GM12864 (cell line): ENCODE measurements around the gene NSL1.
A peak's percentile ranks its signal among the peaks of the same experiment; 100 is the strongest.

Source experiments
- DNase-seq: peaks from one replicate; pipeline ENCODE4 v3.0.0-alpha.2; 2011; ENCODE audit warnings: low read depth
- H3K4me3 ChIP-seq: 2 replicates; pipeline ENCODE4 v1.5.1; 2011; ENCODE audit warnings: mild to moderate bottlenecking, low read depth, low read length, control low read depth
- TF ChIP-seq, protein P1 (sequence below): IDR thresholded peaks from 2 replicates; pipeline ENCODE4 v1.5.1; 2011; ENCODE audit warnings: low read depth, mild to moderate bottlenecking, moderate library complexity, low read length, control low read depth, inconsistent platforms; ENCODE audit errors: missing control alignments

The NSL1 gene

DNA sequence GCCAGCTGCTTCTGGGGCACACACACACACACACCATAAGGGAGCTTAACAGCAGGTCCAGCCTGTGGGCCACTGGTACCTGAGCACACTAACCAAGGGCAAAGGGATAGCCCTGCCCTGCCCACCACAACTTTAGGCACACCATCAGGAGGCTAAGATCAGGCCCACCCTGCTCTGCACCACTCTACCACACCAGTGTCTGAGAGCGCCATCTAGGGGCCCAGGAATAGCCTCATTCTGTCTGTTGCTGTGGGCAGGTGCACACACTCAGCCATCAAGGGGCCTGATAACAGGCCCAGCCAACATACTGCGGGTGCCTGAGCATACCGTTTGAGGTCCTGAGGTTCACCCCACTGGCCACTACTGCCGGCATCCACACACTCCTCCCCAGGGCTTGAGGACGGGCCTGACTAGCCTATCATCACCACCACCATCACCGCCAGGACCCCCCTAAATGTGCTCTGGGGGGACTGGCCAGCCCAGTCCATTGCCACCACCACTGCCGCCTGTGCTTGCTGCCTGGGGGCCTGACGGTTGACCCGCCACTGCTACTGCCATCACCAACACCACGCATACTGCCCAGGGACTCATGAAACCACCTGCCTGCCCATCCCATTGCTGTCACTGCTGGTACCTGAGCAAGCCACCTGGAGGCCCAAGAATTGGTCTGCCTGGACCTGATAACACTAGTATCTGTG, 31.3 kb downstream of the NSL1 start:
- DNase-seq: no peak
- no peak overlapping the region for H3K4me3 ChIP-seq
- TF ChIP-seq, protein P1, sequence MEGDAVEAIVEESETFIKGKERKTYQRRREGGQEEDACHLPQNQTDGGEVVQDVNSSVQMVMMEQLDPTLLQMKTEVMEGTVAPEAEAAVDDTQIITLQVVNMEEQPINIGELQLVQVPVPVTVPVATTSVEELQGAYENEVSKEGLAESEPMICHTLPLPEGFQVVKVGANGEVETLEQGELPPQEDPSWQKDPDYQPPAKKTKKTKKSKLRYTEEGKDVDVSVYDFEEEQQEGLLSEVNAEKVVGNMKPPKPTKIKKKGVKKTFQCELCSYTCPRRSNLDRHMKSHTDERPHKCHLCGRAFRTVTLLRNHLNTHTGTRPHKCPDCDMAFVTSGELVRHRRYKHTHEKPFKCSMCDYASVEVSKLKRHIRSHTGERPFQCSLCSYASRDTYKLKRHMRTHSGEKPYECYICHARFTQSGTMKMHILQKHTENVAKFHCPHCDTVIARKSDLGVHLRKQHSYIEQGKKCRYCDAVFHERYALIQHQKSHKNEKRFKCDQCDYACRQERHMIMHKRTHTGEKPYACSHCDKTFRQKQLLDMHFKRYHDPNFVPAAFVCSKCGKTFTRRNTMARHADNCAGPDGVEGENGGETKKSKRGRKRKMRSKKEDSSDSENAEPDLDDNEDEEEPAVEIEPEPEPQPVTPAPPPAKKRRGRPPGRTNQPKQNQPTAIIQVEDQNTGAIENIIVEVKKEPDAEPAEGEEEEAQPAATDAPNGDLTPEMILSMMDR: peak; percentile 80

DNA sequence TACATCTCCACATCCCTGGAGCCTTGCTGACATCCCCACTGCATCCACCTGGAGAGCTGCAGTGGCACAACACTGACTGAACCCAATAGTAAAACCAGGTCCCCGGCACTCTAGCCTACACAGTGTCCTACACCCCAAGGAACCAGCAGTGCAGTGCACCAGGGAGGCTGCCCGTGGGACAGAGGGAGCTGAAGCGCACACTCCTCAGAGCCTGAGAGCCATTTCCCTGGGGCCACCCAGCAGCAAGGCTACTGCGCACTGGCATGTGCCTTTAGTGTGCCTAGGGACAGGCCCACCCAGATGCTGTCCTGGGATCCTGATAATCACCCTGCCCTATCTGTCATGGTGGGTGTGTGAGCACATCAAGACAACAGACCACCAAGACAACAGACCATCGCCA, 31.9 kb downstream of the NSL1 start:
- TF ChIP-seq, protein P1: no peak
- H3K4me3 ChIP-seq: no peak overlapping the region
- DNase-seq: no peak

DNA sequence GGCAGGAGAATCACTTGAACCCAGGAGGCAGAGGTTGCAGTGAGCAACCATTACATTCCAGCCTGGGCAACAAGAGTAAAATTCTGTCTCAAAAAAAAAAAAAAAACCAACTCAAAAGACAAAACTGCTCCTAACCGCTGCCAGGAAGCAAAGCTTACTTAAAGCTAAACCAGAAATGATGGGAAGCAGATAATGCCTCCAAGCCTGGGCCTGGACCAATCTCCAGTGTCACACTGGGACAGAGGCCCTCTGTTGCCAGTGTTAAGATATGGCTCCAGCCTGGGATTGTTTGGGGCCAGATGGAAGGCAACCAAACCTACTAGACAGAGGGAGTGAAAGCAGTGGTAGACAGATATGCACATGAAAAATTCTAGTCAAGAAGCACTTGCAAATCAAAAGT, 36.9 kb downstream of the NSL1 start:
- H3K4me3 ChIP-seq: no peak overlapping the region; the same call in 1 of the 2 replicates
- TF ChIP-seq, protein P1: no peak
- DNase-seq: no peak

DNA sequence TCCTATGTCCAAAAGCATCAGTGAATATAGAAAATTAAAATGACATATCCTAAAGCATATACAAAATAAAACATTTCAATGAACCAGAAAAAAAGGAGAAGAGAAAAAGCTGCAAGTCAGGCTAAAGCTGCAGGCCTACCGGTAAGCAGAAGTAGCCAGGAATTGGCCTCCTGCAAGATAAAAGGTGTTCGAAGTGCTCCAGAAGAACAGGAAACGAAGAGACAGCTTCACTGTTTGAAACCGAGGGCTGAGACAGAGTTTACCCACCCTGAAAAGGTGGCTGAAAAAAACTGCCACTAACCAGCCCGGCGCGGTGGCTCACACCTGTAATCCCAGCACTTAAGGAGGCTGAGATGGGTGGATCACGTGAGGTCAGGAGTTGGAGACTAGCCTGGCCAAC, 37.4 kb downstream of the NSL1 start:
- no peak overlapping the region for H3K4me3 ChIP-seq

DNA sequence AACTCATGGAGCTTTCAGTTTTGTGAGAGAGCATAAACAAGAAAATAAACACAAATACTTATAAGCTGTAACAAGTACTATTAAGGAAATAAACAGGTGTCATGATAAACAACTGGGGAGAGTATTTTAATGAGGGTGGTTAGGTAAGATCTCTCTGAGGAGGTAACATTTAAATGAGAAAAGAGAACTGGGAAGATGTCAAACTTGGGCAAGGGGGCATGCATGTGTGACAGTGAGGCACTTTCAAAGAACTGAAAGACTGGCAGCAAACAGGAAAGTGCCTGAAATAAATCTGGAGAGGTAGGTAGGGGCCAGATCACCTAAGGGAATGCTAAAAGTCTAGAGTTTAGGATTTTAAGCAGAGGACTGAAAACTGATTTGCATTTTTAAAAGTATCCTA, 37.8 kb downstream of the NSL1 start:
- no peak overlapping the region for H3K4me3 ChIP-seq
- TF ChIP-seq, protein P1: no peak
- no peak for DNase-seq

More for the DNA sequence above, 37.4 kb downstream of the NSL1 start:
- TF ChIP-seq, protein P1: no peak
- peak; percentile 53 for DNase-seq

DNA sequence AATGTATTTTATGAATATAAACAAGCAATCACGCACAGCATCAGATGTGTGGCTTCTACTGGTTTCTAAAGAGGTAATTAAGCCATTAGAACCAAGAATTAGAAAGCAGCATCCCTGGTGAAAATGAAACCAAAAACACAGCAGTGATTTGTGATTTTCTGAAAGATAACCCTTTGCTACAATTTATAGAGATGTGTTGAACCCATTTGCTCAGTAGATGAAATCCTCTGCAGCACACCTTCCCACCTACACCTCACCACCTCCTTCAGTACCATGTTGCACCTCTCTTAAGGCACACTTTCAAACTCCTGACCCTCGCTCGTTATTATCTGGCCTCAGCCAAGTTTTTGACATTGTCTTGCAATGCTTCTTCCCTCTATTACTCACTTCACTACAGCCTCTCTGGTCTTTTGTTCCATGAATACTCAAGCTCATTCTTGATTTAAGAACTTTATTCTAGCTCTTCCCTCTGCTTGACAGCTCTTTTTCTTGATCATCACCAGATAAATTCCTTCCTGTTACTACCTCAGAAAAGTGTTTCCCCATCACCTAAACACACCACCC, 38.6 kb downstream of the NSL1 start:
- DNase-seq: no peak
- TF ChIP-seq, protein P1: no peak
- H3K4me3 ChIP-seq: peak overlapping the region; percentile 11; the same call in 1 of the 2 replicates
